SU-DHL-6 (cell line): Measurements from ENCODE around the gene TANGO2.

Experiments
- CTCF ChIP-seq: fragments of 200-600 bp; sonication (generic); IDR thresholded peaks from one replicate; pipeline ENCODE4 v1.5.1; 2017; ENCODE audit warnings: antibody characterized with exemption, mild to moderate bottlenecking, low read length, moderate library complexity; ENCODE audit not compliant: insufficient read depth, poor library complexity, severe bottlenecking
- EZH2phosphoT487 ChIP-seq: fragments of 200-600 bp; sonication (generic), shearing (Covaris generic); conservative IDR thresholded peaks from 2 replicates; pipeline ENCODE4 v1.6.1; 2018; ENCODE audit warnings: mild to moderate bottlenecking, antibody characterized with exemption, low read length, moderate library complexity, mixed read lengths

GRCh38 chr22:20027966-20028854 is 7.3 kb downstream of the TANGO2 start:
- TF ChIP-seq CTCF: no peak
- TF ChIP-seq EZH2phosphoT487: no peak
